HUDEP-2 (cell line): Measurements from ENCODE around the gene MFGE8.

Experiments
- DNase-seq, 76 experiments: peaks; one replicate each; lab custom pipeline; 2025; ENCODE audit not compliant: unreplicated experiment in 76 of 76; lab: John Stamatoyannopoulos, UW

Gene MFGE8

DNA sequence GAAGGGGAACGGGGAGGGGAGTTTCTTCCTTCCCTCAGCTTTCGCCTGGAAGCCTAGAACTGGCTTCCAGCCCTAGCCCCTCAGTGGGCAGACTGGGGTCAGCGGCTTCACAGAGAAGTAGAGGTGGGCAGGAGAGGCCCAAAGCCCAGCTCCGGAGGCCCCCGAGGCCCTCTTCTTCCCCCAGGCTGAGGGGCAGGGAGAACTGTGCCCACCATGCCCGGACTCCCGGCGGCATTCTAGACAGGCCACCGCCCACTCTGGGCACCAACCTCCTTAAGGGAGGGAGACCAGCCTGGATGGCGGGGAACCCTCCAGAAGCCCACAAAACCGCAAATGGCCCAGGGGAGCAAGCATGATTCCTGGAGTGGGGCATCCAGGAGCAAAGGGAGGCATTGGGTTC is 35.8 kb downstream of the MFGE8 start:
- DNase-seq, result no peak

DNA sequence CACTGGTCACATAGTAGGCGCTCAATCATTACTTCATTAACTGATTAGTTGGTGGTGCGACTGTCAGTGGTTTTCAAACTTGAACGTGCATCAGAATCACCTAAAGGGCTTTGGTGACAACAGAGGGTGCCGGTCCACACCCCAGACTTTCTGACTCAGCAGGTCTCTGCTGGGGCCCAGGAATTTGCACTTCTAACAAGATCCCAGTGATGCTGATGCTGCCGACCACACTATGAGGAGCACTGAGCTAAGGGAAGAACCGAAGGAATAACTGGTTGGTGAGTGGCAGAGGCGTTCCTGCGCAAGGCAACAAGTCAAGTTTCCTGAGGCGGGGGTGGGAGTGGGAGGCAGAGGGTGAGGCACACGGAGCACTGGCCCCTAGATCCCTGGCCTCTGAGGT is 36.6 kb downstream of the MFGE8 start:
- no peak for DNase-seq

DNA sequence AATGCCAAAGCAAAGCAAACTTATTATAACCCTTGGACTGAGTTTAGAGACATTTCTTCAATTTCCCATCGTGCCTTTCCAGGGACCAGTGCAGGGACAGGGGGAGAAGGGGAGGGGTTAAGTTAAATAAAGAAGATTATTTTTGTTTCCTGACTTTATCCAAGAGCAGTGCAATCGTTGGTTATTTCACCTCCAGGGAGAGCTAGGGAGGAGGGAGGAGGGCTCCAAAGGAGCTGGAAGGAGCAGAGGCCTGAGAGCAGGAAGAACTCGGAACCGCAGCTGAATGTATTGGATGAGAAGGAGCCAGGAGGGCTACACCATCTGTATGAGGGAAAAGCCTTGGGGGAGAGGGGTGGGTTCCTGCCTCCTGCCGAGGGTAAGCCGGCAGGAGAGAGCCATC is 38.5 kb downstream of the MFGE8 start:
- no peak for DNase-seq

DNA sequence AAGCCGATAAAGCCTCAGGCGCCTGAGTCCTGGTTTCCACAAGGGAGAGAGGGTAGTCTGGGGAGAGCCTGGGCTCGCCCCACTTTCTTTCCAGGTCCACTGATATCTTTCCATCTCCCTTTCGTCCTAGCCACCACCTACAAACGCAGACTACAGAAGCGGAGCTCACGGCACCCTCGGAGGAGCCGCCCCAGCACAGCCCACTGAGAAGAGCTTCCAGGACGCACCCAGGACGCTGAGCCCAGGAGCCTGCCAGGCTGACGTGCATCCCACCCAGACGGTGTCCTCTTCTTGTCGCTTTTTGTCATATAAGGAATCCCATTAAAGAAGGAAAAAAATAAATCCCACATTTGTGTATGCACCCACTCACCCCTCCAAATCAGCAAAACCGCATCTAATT is 38.9 kb downstream of the MFGE8 start:
- no peak for DNase-seq

DNA sequence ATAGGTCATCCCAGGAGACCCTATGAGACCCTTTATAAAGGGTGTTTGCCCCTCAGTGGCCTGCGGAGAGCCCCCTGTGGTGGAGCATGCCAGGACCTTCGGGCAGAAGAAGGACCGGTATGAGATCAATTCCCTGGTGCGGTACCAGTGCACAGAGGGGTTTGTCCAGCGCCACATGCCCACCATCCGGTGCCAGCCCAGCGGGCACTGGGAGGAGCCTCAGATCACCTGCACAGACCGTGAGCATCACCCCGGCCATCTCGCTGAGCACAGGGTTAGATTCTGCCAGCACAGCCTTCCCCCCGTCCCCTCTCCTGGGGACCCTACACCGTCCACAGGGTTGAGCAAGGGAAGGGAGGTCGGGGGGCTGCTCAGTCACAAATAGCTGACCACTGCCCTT is 39.4 kb downstream of the MFGE8 start:
- no peak for DNase-seq

DNA sequence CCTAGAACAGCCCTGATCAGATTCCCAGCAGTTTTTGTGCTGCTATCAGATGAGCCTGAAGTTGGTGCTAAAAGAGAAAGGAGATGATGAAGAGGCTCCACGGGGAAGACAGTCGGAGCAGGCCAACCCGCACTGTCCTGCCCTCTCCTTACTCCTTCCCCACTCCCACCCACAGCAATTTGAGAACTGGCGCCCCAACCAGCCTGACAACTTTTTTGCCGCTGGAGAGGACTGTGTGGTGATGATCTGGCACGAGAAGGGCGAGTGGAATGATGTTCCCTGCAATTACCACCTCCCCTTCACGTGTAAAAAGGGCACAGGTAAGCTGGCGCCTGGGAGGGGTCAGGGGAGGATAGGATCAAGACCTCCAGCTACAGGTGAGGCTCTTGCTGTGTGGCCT is 40.5 kb downstream of the MFGE8 start:
- no peak for DNase-seq

DNA sequence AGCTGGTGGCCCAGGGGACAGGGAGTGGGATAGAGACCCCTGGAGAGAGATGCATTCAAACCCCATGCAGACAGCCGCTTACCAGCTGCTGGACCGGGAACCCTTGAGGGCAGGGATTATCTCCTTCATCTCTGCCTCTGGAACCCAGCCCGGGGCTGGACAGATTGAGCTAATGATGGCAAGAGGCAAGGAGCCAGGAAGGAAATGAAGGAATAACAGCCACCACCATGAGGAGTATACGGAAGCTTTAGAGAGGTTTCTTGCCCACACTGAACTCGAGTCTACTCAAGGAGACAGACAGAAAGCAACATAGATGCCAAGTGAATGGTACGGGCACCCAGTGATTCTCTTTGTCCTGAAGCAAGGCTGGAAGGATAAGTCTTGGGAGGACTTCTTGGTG is 41.1 kb downstream of the MFGE8 start:
- no peak for DNase-seq

DNA sequence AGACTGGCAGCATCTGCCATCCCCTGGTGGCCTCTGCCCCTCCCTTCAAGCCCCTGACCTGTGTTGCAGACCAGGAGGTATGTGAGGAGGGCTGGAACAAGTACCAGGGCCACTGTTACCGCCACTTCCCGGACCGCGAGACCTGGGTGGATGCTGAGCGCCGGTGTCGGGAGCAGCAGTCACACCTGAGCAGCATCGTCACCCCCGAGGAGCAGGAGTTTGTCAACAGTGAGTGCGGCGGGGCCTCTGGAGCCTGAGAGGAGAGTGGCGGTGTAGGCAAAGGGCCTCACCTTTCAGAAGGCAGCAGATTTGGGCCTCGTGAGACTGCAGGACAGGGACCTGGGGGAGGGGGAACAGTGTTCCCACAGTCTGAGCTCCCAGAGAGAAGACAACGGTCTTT is 41.9 kb downstream of the MFGE8 start:
- DNase-seq, result no peak

DNA sequence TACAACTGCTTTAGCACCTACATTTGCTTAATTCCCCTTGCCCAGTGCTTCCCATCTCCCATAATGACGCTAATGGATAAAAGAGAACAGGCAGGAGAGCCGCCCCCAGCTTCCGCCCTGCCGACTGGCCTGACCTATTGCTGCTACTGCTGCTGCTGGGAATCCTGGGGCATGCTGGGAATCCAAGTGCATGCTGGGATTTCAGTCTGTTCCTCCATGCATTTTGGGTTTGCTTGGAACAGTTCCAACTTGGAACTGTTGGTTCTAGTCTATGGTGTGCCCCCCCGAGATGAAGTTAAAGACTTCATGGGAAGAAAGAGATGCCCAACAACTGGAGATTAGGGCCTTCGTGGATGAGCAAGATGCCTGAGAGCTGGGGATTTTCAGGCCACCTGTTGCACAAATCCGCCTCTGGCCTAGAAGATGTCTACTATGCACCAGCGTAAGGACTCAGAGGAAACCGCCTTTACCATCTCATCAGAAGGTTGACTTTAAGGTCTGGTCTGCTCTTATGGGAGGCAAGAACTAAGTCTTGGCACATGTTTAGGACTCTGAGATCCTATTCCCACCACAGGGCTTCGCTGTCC is 46.8 kb downstream of the MFGE8 start:
- DNase-seq, result no peak

DNA sequence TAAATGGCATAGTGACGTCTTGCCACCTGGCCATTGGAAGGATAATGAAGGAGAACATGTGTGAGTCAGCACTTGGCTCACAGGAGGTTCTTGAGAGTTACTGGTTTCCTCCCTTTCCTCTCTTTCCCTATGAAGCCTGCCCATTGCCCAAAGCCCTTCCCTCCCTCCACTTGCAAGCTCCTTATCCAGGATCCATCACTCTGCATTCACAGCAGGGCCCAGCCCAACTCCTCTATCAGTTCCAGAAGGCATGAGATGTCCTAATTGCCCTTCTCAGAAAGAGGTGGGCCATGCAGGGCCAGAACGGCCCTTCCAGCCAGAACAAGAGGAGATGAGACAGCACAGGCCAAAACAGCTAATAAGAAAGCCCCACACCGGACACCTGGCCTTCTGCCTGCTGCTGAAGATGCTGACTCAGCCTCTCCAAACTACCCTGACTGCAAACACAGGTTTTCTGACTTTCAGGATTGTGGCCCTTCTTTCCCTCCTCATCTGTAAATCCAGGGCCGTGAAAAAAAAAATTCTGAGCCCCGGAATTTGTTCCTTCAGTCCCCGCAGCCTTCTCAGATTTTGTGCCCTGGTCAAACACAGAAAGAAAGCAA is 47.6 kb downstream of the MFGE8 start:
- peak in 4 of 76 experiments; percentile 5 to 30 (median 8) for DNase-seq

DNA sequence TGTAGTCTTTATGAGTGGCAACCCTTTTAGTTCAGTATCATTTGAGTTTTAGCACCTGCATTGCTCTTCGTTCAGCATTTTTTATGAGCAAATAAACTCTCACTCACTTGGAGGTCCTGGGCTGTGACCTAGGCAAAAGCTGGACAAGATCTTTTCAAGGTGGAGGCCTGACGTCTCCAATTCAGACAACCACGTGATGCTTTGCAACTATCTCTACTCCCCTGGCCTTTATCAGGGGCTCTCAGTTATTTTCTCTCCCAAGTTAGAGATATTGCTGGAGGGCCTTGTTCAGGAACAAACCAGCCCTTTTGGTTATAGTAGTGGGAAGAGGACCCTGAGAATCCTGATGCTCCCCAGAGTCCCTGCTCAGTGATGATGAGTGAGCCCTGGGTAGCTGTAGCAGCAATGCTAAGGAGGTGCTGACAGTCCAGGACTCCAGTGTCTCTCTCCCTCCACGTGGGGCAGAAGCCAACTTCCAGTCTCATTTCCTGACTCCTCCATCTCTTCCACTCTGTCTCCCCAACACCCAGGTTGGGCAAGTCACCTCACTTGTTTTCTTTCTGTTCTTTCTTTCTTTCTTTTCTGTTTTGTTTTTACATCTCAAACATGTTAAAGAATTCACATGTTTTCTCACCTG is 48.2 kb downstream of the MFGE8 start:
- DNase-seq, result peak in 5 of 76 experiments; percentile 4 to 12 (median 7)

DNA sequence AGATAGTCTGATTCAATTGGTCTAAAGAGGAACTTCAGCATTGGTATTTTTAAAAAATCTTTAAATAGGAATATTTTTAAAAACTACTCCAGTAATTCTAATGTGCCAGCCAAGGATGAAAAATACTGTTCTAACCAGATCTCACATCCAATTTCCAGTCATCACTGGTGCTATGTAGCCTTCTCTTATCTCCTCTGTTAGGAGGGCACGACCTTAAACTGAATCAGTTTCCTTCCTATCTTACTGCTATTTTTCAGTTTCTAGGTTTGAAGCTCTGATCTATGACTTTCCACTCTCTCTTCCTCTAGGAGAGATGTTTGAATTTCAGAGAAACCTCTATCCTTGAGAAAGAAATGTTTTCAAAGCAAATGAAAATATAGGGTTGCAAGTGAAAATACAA is 49.8 kb downstream of the MFGE8 start:
- no peak for DNase-seq

DNA sequence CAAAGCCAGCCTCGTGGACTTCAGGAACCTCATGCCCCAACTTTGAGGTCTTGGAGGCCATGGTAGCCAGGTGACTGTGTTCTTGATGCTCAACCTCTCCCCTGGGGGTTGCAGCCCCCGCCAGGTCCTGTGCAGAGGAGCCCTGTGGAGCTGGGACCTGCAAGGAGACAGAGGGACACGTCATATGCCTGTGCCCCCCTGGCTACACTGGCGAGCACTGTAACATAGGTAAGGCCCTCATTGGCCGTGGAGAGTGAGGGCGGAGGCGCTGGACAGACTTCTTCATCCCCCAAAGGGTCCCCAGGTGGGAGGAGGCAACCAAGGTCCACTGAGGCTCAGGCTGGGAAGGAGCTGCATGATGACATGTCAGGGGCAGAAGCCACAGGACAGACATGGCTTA is 53.0 kb downstream of the MFGE8 start:
- DNase-seq, result no peak

DNA sequence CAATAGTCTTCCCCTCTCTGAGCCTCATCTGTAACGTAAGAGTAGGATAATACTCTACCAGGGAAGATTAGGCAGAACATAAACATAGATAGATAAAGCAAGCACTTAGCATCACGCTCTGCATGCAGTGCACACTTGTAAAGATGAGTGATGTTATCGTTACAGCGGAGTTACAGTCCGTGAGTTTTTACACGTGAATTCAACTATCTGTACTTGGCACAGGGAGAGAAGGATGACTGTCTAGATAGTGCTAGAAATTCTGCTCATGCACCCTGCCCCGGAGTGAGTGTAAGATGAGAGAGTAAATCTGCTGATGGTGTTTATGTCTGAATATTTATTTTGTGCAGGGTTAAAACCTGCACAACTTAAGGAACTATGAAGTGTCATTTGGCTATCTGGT is 53.6 kb downstream of the MFGE8 start:
- no peak for DNase-seq

DNA sequence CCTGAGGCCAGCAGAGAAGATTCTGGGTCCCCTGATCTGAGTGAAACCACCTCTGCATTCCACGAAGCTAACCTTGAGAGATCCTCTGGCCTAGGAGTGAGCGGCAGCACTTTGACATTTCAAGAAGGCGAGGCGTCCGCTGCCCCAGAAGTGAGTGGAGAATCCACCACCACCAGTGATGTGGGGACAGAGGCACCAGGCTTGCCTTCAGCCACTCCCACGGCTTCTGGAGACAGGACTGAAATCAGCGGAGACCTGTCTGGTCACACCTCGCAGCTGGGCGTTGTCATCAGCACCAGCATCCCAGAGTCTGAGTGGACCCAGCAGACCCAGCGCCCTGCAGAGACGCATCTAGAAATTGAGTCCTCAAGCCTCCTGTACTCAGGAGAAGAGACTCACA is 54.2 kb downstream of the MFGE8 start:
- no peak for DNase-seq

DNA sequence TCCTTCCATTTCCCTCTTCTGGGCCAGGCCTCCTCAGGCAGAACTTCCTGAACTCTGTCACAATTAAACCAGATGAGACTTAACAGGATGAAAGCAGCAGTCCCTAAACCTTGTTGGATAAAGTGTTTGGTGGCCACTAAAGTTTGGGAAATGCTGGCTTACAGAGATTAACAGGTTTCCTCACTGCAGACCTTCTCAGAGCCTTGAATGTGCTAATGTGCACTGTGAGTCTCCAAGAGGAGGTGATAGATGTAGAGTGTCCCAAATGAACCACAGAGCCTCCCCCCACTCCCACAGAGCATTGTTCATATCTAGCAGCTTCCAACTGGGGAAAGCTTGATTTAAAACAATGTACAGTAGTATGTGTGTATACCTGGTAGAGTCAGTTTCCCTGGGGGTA is 60.7 kb downstream of the MFGE8 start:
- DNase-seq, result no peak

DNA sequence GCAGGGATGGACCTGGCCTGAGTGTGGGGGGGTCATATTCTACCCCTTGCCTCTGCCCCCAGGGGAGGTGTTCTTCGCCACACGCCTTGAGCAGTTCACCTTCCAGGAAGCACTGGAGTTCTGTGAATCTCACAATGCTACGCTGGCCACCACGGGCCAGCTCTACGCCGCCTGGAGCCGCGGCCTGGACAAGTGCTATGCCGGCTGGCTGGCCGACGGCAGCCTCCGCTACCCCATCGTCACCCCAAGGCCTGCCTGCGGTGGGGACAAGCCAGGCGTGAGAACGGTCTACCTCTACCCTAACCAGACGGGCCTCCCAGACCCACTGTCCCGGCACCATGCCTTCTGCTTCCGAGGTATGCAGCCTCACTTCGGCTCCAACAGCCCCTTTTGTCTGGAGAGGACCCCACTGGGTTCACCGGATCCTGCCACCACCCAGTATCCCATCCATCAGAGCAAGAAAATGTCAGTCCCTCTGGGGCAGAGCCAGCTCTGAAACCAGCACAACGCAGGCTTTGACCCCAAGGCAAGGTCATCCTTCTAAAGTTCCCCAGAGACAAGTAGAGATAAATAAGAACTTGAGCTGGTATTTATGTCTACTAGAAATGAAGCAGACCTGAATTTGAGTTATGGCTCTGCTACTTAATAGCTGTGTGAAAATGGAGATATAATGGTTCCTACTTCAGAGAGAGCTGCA is 63.7 kb downstream of the MFGE8 start:
- no peak for DNase-seq
